ENCODE data around the gene SSTR1.

The SSTR1 gene

DNA sequence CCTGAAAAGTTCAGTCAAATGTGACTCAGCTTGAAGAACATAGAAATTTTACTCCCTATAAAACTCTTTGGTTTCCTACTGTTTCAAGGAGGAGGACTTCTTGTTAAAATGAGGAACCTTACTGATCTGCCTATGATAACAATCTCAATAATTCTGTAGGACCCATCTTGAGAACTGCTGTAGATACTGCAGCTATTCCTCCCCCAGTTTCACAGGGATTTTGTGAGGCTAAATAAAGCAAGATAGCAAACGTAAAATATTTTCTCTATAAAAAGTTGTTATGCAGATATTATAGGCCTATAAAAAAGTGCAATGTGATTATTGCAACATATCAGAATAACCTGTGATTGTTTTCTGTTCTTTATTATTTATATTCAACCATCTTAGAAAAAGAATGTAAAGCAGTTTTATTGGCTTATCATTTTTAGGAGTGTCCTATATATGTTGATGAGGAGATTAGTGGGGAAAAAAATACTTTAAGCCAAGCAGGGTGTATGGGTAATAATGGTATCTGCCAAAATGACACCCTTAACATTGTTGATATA, 36.1 kb downstream of the SSTR1 start:
- DNase-seq, result no peak

GRCh38 chr14:38248321-38249028, 40.8 kb downstream of the SSTR1 start:
- no peak for DNase-seq

DNA sequence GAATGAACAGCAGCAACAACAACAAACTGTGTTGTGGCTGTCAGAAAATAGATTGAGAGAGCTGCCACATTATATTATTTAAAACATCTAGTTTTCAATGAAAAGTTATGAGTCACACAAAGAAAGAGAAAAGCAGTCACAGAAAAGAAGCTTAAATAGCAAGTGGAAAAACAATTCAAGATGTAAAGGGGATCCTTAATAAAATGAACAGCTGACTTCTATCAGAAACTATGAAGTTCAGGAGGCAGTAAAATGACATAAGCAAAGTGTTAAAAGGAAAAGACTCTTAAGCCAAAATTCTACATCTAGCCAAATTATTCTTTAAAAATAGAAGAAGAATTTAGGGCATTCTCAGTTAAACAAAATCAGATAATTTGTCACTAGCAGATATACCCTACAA, 42.6 kb downstream of the SSTR1 start:
- DNase-seq, result no peak

GRCh38 chr14:38252066-38252710, 44.5 kb downstream of the SSTR1 start:
- peak; percentile 58 to 72 for DNase-seq

GRCh38 chr14:38253676-38254075, 46.0 kb downstream of the SSTR1 start:
- DNase-seq, result no peak

- no peak for DNase-seq
Observed at GRCh38 chr14:38254571-38255407, 47.1 kb downstream of the SSTR1 start.

DNA sequence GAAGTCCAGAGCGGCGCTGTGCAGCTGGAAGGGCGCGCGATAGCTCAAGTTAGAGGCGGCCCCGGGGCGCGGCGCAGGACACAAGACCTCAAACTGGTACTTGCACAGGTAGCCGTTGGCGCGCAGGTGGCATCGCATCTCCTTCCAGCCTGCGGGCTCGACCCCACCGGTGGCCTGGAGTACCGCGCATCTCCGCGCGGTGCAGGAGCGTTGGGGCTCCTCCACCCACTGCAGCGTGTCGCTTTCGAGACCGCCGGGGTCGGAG, 47.6 kb downstream of the SSTR1 start:
- no peak for DNase-seq

DNA sequence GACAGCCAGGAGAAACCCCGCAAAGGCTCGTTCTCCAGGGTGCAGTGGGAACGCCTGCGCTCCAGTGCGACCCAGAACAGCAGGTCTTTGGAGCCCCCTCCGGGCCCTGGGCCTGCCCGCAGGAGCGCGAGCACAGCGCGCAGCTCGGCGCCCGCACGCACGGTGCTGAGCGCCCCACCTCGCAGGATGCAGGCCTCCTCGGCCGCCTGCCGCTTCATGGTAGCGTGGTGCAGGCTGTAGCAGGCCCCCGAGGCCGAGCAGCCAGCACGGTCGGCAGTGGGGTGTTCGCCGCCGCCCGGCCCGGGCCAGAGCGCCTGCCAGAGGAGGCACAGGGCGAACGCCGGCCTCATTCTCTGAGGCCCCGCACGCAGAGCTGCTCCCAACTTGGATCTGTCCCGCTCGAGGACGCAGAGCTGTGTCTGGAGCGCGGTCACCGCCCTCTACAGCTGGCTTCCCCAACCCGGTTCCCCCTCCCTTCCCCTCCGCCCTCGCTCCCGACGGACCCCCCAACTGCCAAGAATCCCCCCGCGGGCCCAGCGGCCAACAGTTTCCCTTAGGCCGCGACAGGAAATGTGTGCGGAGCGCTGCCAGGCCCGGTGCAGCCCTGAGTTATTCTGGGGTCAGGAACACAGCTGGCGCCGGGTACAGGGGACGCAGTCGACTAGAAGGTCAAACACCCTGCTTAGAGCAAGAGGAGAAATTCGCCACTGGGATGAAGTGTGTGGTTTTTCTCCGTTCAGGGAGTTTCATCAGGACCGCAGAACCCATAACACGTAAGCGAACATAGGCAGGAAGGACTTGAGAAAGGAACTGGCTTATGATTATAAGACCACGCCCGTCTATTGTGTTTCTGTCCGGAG, 48.2 kb downstream of the SSTR1 start, which contains the start of gene CLEC14A:
CLEC14A (minus strand) TSS at position 421 of the 860 bp plus-strand sequence; CDS start at position 350, 71 bp downstream.
- no peak for DNase-seq

DNA sequence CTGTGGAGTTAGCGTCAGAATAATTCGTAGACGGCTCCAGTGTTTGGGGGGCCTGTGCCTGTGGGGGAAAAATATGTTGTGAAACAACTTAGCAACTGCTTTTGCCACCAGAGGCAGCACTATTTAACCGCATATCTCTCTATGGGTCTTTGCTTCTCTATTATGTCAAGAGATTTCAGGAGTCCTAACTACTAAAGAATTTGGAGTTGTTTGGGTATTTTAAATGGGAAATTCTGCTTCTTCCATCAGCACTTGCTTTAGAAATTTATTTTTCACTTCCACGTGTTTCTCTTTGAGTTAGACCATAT, 48.8 kb downstream of the SSTR1 start:
- DNase-seq, result no peak

DNA sequence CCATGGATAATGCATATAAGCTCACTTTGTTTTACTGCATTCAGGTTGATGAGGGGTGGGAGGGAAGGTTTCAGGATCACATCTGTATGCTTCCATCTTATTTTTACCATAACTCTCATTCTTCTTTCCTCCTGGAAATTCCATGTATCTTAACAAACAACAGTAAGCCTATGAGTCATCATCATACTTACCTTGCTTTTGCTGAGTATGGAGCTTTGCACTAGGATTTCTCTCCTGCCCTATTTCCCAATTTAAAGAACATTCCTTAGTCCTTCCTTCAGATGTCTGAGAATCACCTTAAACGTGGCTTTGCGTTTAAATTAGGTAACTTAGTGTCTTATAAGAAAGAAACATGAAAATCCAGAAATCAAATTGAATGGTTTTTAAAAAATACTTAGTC, 49.8 kb downstream of the SSTR1 start:
- DNase-seq, result no peak

GRCh38 chr14:38261620-38262019, 53.9 kb downstream of the SSTR1 start:
- DNase-seq, result no peak

All from NCI-H2081 (cell line).